MV-4-11 (cell line): ENCODE data around the gene SH3PXD2B.
"Not testable (repeated sequence)": the region's sequence is repeated elsewhere in the genome, so short reads cannot be mapped to it uniquely, and the experiment has no call there.

ENCODE experiments used
- DNase-seq: peaks from one replicate; lab custom pipeline; 2025; lab: John Stamatoyannopoulos, UW

SH3PXD2B gene

DNA sequence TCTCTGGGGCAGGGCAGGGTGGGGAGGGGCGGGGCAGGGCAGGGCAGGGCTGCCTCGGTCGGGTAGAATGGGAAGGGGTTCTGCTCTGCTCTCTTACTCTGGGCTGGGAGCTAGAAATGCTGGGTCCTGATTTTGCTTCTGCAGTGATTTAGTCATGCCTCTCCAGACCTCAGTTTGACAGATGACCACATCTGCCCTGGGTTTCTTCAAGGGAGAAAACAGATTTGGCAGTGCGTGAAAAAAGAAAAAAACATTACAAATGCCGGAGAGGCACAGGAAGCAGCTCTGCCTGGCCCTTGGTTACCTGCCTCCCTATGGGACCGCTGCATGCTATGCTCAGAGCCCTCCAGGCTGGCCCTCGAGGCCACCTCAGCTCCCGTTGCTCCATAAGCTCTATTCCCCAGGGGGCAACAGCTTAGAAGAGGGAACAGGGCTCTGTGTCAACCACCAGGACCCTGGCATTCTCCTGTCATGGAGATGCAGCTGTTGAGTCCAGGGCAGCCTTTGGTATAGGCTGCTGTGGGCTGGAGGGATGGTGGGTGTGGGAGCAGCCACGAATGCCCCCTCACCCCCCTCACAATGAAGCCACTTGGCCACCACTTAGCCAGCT, 117.5 kb downstream of the SH3PXD2B start:
- no peak for DNase-seq

DNA sequence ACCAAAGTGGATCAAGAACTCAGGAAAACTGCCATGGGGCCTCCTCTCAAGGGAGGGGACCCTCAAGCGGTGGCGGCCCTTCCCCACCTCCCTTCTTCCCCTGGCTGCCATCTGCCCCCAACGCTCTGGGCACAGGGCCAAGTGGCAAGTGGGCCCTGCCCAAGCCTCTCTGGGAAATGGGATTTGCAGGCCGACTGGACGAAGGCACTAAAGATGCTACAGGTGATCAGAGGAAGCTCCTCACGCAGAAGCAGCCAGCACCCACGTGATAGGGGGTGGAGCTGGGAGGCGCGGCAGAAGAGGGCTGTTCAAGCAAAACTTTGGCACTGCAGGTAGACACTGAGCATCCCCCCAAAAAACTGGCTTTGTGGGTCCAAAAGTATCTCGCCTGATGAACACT, 118.1 kb downstream of the SH3PXD2B start:
- no peak for DNase-seq

DNA sequence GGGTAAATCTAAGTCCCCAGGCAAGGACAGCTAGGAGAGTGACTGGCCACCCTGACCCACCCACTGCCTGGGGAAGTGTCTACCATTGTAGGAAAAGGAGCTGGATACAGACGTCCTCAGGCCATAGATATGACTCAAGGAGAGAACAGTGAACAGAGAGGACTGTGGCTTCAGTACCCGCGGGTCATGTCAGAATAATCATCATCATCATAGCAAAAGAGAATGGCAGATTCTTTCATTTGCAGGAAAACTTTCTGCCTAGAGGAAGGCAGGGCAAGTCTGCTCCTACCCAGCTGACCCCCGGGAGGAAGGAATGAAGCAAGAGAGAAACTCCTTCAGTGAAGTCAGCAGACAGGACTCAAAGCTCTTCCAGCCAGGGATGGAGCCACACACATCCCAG, 118.6 kb downstream of the SH3PXD2B start:
- no peak for DNase-seq

DNA sequence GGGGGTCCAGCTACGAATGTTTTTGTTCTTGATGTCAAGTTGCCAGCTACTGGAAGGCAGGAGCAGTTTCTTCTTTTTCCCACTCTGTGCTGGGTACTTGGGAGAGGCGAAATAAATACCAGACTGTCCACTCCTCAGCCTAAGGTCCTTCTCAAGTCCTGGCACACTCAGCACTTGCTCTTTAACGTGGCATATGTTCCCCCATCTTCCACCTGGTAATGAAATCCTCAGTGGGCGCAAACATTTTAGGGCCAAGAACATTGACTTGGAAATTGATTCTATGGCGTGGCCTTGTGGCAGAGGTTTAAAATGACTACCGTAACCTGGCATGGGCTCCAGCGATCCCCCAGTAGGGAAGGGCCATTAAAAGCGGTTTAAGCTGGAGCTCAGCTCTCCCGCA, 119.7 kb downstream of the SH3PXD2B start:
- no peak for DNase-seq

DNA sequence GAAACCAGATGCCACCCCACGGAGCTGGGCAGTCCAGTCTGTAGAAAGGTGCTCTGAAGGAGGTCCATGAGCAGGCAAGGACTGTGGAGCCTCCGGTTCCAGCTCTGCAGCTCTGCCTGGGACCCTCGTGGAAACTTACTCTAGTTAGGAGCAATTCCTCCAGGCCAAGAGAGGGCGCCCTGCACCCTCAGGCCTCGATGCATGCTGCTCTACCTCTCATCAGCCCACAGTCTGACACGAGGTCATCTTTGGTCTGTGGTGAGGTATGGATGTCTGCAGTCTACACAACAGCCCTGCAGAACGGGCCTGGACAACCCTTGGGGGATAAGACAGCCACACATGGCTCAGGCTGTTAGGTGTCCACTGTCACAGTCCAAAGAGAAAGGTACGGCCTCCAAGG, 120.1 kb downstream of the SH3PXD2B start:
- DNase-seq, result no peak

DNA sequence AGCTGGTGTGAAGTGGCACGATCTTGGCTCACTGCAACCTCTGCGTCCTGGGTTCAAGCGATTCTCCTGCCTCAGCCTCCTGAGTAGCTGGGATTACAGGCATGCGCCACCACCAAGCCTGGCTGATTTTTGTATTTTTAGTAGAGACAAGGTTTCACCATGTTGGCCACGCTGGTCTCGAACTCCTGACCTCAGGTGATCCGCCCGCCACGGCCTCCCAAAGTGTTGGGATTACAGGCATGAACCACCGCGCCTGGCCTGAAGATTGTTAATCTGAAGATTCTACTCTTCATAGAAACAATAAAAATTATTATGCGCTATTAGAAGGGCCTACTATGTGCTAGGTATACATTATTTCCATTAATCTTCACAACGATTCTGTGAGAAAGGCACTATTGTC, 127.4 kb downstream of the SH3PXD2B start:
- DNase-seq, result not testable (repeated sequence)

DNA sequence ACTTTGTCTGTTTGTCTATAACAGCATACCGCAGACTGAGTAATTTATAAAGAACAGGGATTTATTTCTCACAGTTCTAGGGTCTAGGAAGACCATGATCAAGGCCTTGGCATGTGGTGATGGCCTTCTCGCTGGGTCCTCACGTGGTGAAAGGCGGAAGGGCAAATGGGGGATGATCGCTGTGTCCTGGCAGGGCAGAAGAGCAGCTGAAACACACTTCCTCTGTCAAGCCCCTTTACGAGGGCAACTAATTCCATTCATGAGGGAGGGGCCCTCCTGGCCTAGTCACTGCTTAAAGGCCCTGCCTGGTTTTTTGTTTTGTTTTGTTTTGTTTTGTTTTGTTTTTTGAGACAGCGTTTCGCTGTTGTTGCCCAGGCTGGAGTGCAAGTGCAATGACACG, 128.9 kb downstream of the SH3PXD2B start:
- no peak for DNase-seq

DNA sequence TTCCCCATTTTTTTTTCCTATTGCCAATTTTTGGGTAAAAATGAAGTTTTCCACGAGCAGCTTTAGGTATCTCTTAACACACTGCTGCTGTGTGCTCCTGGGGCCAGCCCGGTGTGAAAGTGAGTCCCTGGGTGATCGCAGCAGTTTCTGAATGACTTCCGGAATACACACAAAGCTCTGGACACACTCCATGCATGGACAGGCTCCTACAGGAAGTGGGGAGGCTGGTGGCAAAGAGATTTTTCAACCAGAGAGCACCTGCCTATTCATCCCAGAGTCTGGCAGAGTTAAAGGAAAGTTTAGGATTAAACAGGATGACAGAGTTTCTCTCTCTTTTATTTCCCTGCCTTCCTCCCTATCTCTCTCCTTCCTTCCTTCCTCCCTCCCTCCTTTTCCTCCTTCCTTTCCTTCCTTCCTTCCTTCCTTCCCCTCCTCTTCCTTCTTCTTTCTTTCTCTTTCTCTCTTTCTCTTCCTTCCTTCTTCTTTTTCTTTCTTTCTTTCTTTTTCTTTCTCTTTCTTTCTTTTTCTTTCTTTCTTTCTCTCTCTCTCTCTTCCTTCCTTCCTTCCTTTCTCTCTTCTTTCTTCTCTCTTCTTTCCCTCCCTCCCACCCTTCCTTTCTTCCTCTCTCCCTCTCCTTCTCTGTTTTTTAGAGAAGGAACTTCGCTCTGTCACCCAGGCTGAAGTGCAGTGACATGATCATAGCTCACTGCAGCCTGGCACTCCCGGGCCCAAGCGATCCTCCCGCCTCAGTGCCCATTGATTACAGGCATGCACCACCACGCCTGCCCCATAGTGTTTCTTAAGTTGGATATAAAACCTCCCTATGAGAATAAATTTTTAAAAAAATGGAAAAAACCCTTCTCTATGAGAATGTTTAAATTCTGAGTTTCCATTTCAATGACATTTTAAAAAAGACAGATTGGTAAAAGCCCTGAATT, 132.0 kb downstream of the SH3PXD2B start:
- DNase-seq, result no peak

DNA sequence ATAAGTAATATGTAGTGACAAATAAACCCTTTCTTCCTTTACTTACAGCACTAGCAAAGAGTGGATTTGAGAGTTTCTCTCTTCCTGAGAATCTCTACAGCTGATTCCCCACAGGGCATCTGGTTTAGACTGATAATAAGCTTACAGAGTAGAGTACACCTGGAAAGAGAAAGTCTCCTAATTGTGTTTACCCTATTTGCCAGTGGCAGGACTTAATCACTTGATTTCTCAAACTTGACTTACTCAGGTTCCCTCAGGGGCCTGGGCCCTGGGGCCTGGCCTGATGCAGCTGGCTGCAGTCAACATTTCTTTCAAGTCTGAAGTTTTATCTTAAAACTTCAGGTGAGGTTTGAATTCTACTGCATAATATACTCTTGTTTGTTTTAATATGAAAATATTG, 132.7 kb downstream of the SH3PXD2B start:
- DNase-seq, result no peak

DNA sequence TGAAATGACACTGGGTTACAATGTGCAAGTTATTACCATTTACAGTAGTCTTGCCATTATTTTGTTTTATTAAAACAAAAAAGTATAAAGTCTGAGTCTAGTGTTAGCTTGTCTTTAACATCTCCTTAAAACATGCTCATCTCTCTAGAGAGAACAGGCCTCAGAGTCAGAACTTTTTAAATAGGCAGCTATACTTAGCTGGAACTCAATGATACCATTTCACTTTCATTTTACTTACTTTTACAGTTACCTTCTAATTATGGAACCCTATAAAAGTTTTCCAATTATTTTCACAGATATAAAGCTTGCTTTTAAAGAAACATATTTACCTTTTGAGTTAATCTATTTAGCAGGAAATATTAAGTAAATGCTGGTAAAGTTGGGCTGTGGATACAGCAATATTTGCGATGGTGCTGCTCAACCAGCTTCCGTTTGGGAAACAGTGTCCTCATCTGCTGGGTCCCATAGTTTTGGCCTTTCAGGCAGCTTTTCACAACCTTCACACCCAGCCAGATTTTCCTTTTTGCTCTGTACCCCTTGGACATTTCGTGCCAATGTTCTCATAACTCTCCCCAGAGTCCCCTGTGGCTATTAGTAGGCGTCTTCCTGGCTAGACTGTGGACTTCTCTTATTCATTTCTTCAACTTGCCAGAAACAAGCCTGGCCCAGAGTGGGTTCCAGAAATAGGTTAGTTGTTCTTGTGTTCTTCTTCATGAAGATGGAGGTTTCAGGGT, 134.4 kb downstream of the SH3PXD2B start:
- DNase-seq, result no peak

DNA sequence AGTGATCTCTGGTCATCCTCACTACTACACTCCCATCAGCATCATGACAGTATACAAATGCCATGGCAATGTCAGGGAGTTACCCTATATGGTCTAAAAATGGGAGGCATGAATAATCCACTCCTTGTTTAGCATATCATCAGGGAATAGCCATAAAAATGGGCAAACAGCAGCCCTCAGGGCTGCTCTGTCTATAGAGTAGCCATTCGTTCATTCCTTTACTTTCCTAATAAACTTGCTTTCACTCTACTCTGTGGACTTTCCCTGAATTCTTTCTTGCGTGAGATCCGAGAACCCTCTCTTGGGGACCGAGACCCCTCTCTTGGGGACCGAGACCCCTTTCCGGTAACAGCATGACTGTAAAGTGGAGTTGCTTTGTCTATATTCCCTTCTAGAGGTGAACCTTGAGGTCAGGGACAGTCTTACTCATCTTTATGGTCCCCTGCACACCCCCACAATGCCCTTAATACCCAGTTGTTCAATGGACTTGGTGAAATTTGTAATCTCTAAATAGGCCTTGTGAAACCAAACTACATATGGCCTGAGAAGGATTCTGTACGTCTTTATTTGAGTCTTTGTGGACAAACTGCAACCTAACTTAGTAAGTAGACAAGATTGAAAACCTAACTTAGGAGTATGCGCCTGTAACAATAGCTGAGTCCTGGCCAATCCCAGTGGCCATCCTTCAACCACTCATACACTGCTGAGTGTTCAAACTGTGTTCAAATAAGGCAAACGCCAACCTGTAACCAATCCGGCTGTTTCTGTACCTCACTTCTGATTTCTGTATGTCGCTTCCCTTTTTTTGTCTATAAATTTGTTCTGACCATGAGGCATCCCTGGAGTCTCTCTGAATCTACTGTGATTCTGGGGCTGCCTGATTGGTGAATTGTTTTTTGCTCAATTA, 138.5 kb downstream of the SH3PXD2B start:
- no peak for DNase-seq

DNA sequence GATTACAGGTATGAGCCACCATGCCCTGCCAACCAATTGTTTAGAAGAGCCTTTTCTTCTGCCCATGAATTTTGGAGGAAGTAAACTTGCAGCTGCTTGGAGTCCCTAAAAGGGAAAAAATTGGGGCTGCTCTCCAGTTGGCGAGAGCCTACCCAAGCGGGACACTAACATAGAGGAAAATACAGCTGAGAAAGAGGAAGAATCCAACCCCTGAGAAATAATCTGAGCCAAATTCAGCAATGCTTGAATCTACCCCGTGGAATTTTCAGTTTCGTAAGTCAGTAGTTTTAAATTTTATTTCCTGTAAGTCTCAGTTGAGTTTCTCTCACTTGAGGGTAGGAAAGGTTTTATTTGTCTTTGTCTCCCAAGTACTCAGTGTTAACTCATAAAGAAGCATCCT, 140.4 kb downstream of the SH3PXD2B start:
- no peak for DNase-seq

DNA sequence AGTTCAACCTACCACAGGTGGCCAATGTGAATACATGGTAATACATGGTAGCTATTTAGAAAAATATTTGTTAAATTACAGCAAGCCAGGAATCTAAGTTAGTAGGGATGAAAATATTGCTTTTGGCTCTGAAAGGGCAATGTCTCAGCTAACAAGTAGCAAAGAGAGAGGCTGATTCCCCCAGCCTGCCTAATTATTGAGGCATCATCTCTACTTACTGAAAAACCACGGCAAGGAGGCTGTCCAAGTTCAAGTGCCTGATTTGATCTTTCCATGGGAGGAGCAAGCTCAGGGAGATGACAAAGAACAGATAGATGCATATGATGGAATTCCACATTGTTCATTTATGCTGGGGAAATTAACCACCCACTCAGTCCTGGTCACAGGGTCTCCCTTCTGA, 142.0 kb downstream of the SH3PXD2B start:
- no peak for DNase-seq

DNA sequence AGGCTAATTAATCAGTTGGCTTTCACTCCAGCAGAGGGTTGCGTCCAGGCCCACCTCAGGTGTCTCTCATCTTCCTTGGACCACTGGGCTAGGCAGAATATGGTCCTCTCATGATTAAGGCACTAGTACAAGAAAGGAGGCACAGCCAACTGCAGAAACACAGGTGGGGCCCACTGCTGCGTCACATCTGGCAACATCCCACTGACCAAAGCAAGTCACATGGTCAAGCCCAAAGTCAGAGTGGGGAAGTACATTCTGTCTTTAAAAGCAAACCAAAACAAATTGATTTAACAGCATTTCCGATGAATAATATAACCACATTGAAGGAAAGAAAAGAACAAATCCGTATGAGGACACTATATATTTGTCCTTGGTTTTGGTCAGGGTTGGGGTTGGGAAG, 142.7 kb downstream of the SH3PXD2B start:
- DNase-seq, result no peak

DNA sequence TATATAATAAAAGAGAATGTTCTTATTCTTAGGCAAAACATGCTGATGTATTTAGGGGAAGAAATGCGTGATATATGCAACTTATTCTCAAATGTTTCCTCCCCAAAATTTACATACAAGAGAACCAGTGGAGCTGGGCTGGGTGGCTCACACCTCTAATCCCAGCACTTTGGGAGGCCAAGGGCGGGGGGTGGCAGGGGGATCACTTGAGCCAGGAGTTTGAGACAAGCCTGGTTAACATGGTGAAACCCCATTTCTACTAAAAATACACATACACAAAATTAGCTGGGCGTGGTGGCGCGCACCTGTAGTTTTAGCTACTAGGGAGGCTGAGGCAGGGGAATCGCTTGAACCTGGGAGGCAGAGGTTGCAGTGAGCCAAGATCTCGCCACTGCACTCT, 143.3 kb downstream of the SH3PXD2B start:
- DNase-seq, result no peak

DNA sequence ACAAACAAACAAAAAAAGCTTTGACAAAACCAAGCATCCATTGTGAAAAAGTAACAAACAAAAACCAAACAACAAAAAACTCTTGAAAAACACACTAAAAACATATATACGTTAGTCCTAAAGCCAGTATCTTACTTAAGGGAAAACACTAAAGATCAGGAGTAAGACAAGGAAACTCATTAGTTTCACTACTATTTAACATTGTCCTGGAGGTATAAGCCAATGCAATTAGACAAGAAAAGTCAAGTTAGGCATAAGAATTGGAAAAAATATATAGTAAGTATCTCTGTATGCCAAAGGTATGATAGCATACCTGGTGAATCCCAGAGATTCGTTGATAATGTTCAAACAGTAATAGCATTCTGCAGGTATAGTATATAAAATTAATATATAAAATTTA, 148.9 kb downstream of the SH3PXD2B start:
- DNase-seq, result no peak

DNA sequence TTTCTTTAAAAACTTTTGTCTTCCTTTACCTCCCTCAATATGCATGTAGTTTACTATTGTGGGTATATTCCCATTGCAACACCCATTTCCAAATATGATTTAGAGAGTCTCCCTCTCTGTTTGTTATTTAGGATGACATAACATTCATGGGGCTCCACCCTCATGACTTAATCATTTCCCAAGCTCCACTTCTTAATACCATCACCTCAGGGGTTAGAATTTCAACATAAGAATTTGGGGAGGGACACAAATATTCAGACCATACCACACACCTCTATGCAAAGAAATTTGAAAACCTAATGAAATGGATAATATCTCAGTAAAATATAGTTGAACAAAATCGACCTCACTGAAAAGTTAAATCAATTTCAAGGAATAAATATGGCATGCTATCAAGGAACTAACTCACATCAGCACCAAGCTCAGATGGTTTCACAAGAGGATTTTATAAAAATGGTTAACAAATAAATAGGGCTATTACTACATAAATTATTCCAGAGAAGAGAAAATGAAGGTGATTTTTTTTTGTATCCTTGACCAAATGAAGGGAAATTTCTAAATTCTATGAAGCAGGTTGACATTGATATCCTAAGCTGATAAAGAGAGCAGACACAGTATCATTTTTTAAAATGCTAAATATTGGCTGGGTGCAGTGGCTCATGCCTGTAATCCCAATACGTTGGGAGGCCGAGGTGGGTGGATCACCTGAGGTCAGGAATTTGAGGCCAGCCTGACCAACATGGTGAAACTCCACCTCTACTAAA, 150.6 kb downstream of the SH3PXD2B start:
- DNase-seq, result peak; percentile 5

DNA sequence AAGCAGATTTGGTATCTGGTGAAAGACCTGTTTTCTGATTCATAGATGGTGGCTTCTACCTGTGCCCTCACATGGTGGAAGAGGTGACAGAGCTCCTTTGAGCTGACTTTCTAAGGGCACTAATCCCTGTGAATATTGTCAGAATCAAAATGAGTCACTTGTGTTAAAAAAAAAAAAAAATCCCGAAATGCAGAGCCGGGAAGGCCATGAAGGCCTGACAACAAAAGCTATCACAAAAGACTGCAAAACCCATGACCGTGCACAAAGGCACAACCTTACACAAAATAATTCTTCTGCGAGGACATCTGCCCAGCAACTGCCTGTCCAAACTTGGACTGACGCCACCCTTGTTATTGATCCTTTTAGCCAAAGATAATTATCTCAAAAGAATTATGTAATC, 151.2 kb downstream of the SH3PXD2B start:
- no peak for DNase-seq

DNA sequence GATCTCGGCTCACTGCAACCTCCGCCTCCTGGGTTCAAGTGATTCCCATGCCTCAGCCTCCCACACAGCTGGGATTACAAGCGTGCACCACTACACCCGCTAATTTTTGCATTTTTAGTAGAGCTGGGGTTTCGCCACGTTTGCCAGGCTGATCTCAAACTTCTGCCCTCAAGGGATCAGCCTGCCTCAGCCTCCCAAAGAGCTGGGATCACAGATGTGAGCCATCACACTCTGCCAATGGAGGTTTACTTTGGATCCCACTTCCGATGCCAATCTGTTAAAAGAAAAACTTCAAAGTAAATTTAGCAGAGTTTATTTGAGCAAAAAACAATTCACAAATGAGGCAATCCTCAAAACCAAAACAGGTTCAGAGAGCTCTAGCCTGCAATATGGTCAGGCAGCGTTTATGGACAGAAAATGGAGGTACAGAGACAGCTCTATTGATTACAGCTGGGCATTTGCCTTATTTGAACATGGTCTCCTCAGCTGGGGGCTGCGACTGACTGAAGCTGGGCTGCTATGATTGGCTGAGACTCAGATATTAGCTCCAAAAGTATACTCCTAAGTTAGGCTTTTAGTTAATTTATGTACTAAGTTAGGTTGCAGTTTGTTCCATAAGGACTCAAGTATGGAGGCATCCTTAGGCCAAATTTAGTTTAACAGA, 152.1 kb downstream of the SH3PXD2B start:
- DNase-seq, result no peak

DNA sequence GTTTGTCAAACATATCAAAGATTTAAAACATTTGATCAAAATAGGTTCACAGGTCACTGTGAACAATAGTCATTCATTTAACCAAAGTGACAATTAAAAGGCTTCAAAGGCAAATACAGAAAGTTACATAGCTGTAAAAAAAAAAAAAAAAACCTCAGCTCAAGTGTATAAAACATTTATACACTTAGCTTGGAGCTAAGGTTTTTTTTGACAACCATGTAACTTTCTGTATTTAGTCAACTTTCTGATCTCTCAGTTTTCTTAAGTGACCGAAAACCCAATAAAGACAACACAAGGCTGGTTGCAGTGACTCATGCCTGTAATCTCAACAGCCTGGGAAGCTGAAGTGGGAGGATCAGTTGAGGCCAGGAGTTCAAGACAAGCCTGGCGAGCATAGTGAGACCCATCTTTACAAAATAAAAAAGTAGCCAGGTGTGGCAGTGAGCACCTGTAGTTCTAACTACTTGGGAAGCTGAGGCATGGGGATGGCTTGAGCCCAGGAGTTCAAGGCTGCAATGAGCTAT, 154.3 kb downstream of the SH3PXD2B start:
- DNase-seq, result peak; percentile 19
